DMS53 (cell line): ENCODE results near the gene ATP11A.
"Not testable (repeated sequence)": the region's sequence is repeated elsewhere in the genome, so short reads cannot be mapped to it uniquely, and the experiment has no call there.

Experiments used
- DNase-seq: peaks from one replicate; lab custom pipeline; 2025; lab: John Stamatoyannopoulos, UW

ATP11A gene

GRCh38 chr13:112670864-112671263 lies 19.0 kb upstream of the ATP11A start:
- no peak for DNase-seq

- no peak for DNase-seq
These were observed 18.5 kb upstream of the ATP11A start for GRCh38 chr13:112671359-112671758.

- DNase-seq, result no peak
These were observed 17.1 kb upstream of the ATP11A start for GRCh38 chr13:112672651-112673284.

- no peak for DNase-seq
These were observed 15.1 kb upstream of the ATP11A start for GRCh38 chr13:112674412-112675365.

- no peak for DNase-seq
These were observed 14.5 kb upstream of the ATP11A start for GRCh38 chr13:112675366-112675756.

- DNase-seq, result not testable (repeated sequence)
These were observed 12.3 kb upstream of the ATP11A start for GRCh38 chr13:112677421-112677962.

GRCh38 chr13:112679381-112679780 lies 10.5 kb upstream of the ATP11A start:
- no peak for DNase-seq

- no peak for DNase-seq
These were observed 9.7 kb upstream of the ATP11A start for GRCh38 chr13:112679932-112680677.

GRCh38 chr13:112680741-112681360 lies 9.0 kb upstream of the ATP11A start:
- DNase-seq, result no peak

- no peak for DNase-seq
These were observed 6.3 kb upstream of the ATP11A start for GRCh38 chr13:112683581-112683980.

GRCh38 chr13:112684071-112684845 lies 5.6 kb upstream of the ATP11A start:
- DNase-seq, result no peak

GRCh38 chr13:112685189-112685805 lies 4.5 kb upstream of the ATP11A start:
- DNase-seq, result not testable (repeated sequence)

GRCh38 chr13:112685896-112686295 lies 3.9 kb upstream of the ATP11A start:
- peak; percentile 58 for DNase-seq

GRCh38 chr13:112686364-112686763 lies 3.5 kb upstream of the ATP11A start:
- DNase-seq, result no peak

- DNase-seq, result no peak
These were observed 2.9 kb upstream of the ATP11A start for GRCh38 chr13:112686987-112687386.

GRCh38 chr13:112687836-112688559 lies 1.8 kb upstream of the ATP11A start:
- DNase-seq, result no peak

- peak; percentile 44 for DNase-seq
These were observed 1.1 kb upstream of the ATP11A start for GRCh38 chr13:112688560-112689302.

- DNase-seq, result peak; percentile 62
These were observed 568 bp downstream of the ATP11A start for GRCh38 chr13:112690283-112690929.

GRCh38 chr13:112692104-112692503 lies 2.3 kb downstream of the ATP11A start:
- DNase-seq, result no peak
